Endothelial cell of umbilical vein (primary cell): ENCODE results near the gene TMOD2.

Source experiments
- CTCF ChIP-seq, 2 donors: IDR thresholded peaks; 1 replicate in 1 of 2; 2 replicates in 1 of 2; pipeline ENCODE4 v1.5.1; 2011; ENCODE audit warnings: low read length in 2 of 2, mild to moderate bottlenecking in 2 of 2, moderate library complexity in 2 of 2, control low read depth in 1 of 2, inconsistent platforms in 1 of 2, low read depth in 1 of 2; ENCODE audit not compliant: insufficient read depth in 1 of 2; ENCODE audit errors: extremely low read depth in 1 of 2
- EZH2 ChIP-seq: IDR thresholded peaks from 2 replicates; pipeline ENCODE4 v1.6.1; 2012; ENCODE audit warnings: borderline replicate concordance, low read depth, mild to moderate bottlenecking, moderate library complexity, low read length, inconsistent platforms; ENCODE audit not compliant: severe bottlenecking
- FOS ChIP-seq: IDR thresholded peaks from 2 replicates; pipeline ENCODE4 v1.6.1; 2011; ENCODE audit warnings: mild to moderate bottlenecking, low read length, moderate library complexity, borderline replicate concordance; ENCODE audit not compliant: insufficient read depth
- GATA2 ChIP-seq: IDR thresholded peaks from 2 replicates; pipeline ENCODE4 v1.7.0; 2011; ENCODE audit warnings: low read depth, mild to moderate bottlenecking, moderate library complexity, mixed read lengths, low read length; ENCODE audit not compliant: insufficient read length, insufficient read depth
- POLR2A ChIP-seq: IDR thresholded peaks from 2 replicates; pipeline ENCODE4 v1.6.1; 2012; ENCODE audit warnings: low read depth, mild to moderate bottlenecking, control low read depth, low read length
- POLR2AphosphoS5 ChIP-seq: IDR thresholded peaks from 2 replicates; pipeline ENCODE4 v1.6.1; 2012; ENCODE audit warnings: low read depth, mild to moderate bottlenecking, control low read depth, low read length, moderate library complexity; ENCODE audit not compliant: insufficient read depth
- TF ChIP-seq, protein P1 (sequence below): IDR thresholded peaks from 2 replicates; pipeline ENCODE4 v1.6.1; 2011; ENCODE audit not compliant: insufficient read depth, insufficient read length

DNA sequence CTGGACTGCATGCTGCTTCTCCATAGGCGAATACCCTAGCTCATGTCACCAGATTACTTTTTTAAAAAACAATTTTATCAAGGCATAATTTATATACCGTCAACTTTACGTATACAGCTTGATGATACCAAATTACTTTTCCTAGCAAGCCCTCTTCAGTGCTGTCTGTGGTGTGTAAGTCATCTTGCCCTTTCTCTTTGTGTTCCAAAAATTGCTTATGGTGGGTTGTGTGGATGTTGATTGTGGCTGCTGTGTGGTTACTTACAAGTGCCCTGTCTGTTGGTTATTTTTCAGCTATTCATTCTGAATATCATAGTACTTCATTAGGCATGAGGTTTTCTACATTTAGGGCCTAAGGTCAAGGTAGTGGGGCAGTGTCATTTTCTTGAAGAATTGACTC lies 90.9 kb downstream of the TMOD2 start:
- TF ChIP-seq CTCF (IDR thresholded peaks at IDR 0.05; ENCODE audit: extremely low read depth in 1 of 2, insufficient read depth in 1 of 2, low read depth in 1 of 2, low read length in 2 of 2) (no peak), FOS (no peak), POLR2A (no peak), EZH2 (no peak), GATA2 (no peak), POLR2AphosphoS5 (no peak)
- TF ChIP-seq, protein P1, sequence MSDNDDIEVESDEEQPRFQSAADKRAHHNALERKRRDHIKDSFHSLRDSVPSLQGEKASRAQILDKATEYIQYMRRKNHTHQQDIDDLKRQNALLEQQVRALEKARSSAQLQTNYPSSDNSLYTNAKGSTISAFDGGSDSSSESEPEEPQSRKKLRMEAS, result no peak
